H1 (cell line): ENCODE measurements around the gene SLC30A7. TPM values are rescaled to one million over a fixed set of nuclear protein-coding genes. Genes with fewer than 3 reads are reported as not detected.

Experiments
- ATF3 ChIP-seq: IDR thresholded peaks from 2 replicates; pipeline ENCODE4 v1.6.1; 2011; ENCODE audit warnings: low read depth, mild to moderate bottlenecking, low read length; ENCODE audit not compliant: insufficient read depth
- RAD21 ChIP-seq, 2 experiments: IDR thresholded peaks in 1 of 2; conservative IDR thresholded peaks in 1 of 2; 2 replicates each; pipeline ENCODE4 v1.6.1; 2011; ENCODE audit warnings: low read depth in 2 of 2, low read length in 2 of 2, improper control_type of control experiment in 1 of 2, inconsistent platforms in 1 of 2, mild to moderate bottlenecking in 1 of 2, moderate library complexity in 1 of 2
- SP2 ChIP-seq: IDR thresholded peaks from 2 replicates; pipeline ENCODE4 v1.6.1; 2012; ENCODE audit warnings: mild to moderate bottlenecking, low read length, inconsistent platforms
- polyA plus RNA-seq, 7 experiments: library from polyadenylated mRNA; depleted of rRNA in 3 of 7; stranded (reverse) in 5 of 7; unstranded in 2 of 7; fragments of >200 nt in 5 of 7; fragments of 200-250 nt in 2 of 7; gene quantifications; 1 replicate in 5 of 7; 2 replicates in 1 of 7; 4 replicates in 1 of 7; pipeline versions ENCODE4 v1.2.1 to v1.2.3, GENCODE V29; 2011 to 2013; ENCODE audit warnings: missing spikeins in 2 of 7, mixed read lengths in 2 of 7
- total RNA-seq: library from RNA; stranded (reverse); fragmentation: NEBNext Ultra II Directional; extraction: Animal tissue kit (Norgen Biotek cat#: 25700); gene quantifications from 2 replicates; pipeline ENCODE4 v1.2.1, GENCODE V29; 2021

The SLC30A7 gene
- total and polyA plus RNA-seq, 2 of the 8 experiments (the other 6 are each of a cell fraction or from before 2014, with no cell fraction given) = 5.5 to 22.1 TPM

GRCh38 chr1:100924212-100924611, 28.3 kb downstream of the SLC30A7 start (continued):
- no peak for TF ChIP-seq RAD21 (IDR thresholded peaks at IDR 0.05 in 1 of 2, conservative IDR thresholded peaks at IDR 0.05 in 1 of 2; ENCODE audit: low read depth in 2 of 2, low read length in 2 of 2)
- no peak for TF ChIP-seq ATF3
- TF ChIP-seq SP2 = no peak
